Skeletal muscle tissue (tissue), 4 donors: ENCODE results near the gene KCNIP1. TPM values are rescaled to one million over a fixed set of nuclear protein-coding genes. Genes with fewer than 3 reads are reported as not detected.

Source experiments
- H3K27ac ChIP-seq: one replicate; pipeline ENCODE4 v1.7.0; 2013; ENCODE audit warnings: mild to moderate bottlenecking, low read depth, low read length, inconsistent platforms
- H3K27me3 ChIP-seq, 3 donors: one replicate each; pipeline ENCODE4 v1.7.0; 2013; ENCODE audit warnings: low read length in 3 of 3; ENCODE audit not compliant: control insufficient read depth in 3 of 3, insufficient read depth in 3 of 3
- H3K36me3 ChIP-seq, 3 donors: one replicate each; pipeline ENCODE4 v1.7.0; 2013; ENCODE audit warnings: low read length in 3 of 3; ENCODE audit not compliant: control insufficient read depth in 3 of 3, insufficient read depth in 3 of 3
- H3K4me1 ChIP-seq, 3 donors: one replicate each; pipeline ENCODE4 v1.7.0; 2013; ENCODE audit warnings: low read length in 3 of 3, mild to moderate bottlenecking in 3 of 3; ENCODE audit not compliant: control insufficient read depth in 3 of 3, insufficient read depth in 3 of 3
- H3K4me3 ChIP-seq, 3 donors: one replicate each; pipeline ENCODE4 v1.7.0; 2013; ENCODE audit warnings: low read length in 3 of 3
- H3K9ac ChIP-seq, 3 donors: one replicate each; pipeline ENCODE4 v1.7.0; 2013; ENCODE audit warnings: low read length in 3 of 3, mild to moderate bottlenecking in 3 of 3, moderate library complexity in 2 of 3, low read depth in 1 of 3
- H3K9me3 ChIP-seq, 3 donors: one replicate each; pipeline ENCODE4 v1.7.0; 2013; ENCODE audit warnings: low read length in 3 of 3; ENCODE audit not compliant: control insufficient read depth in 3 of 3
- total RNA-seq: library from RNA; depleted of rRNA; stranded (reverse); fragments of >200 nt; gene quantifications from one replicate; pipeline ENCODE4 v1.2.3, GENCODE V29; 2014
- donor health status: Osteomylitis.

The KCNIP1 gene
- total RNA-seq, 1 donor from 2014 or later: 4.2 TPM

DNA sequence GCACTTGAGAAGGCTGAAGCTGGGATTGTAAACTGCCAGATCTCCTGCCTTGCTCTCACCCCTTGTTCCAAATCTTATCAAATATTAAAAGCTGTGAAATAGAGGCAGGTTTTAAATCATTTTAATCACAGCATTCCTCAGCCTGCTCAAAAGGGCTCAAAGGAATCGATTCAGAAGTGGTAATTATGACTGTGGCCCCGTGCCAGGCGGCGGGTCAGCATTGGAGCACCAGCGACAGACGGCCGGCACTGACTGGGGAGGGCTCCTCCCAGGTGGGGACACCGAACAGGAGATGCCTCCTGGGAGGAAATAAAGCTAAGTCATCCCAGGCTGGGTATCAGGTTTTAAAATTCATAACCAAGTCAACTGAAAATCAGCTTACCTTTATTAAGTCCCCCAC lies 66.7 kb downstream of the KCNIP1 start:
- Histone ChIP-seq H3K9me3 (no peaks in the 10 kb centered on the region), H3K27ac (no peak overlapping the region), H3K36me3 (no peaks in the 10 kb centered on the region), H3K9ac (no peak overlapping the region), H3K27me3 (peaks cover 17 to 32% (median 26%) of the 10 kb centered on the region in 3 donors), H3K4me1 (no peaks in the 10 kb centered on the region), H3K4me3 (no peak overlapping the region)

DNA sequence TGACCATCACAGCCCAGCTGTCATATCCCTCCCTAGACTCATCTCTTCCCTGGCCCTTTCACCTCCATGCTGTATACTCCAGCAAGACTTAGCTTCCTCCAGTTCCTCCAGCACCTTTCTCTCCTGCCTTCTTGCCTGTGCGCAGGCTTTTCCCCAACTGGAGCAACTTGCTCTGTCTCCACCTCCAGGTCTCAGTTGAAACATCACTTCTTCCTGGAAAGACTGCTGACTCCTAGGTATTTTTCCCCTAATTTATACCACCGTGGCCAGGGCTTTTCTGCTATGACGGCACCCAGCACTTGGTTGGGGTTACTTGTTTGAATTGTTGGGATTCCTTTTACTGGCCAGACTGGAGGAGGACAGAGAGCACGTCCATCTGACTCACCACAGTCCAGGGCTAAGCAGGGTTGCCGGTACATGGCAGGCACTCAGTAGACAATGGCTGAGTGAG lies 67.5 kb downstream of the KCNIP1 start:
- no peak overlapping the region for H3K9ac ChIP-seq
- no peak overlapping the region for H3K27ac ChIP-seq
- no peaks in the 10 kb centered on the region for H3K9me3 ChIP-seq
- H3K4me1 ChIP-seq: no peaks in the 10 kb centered on the region
- no peaks in the 10 kb centered on the region for H3K36me3 ChIP-seq
- peaks cover 21 to 39% (median 26%) of the 10 kb centered on the region in 3 donors for H3K27me3 ChIP-seq
- H3K4me3 ChIP-seq: no peak overlapping the region

DNA sequence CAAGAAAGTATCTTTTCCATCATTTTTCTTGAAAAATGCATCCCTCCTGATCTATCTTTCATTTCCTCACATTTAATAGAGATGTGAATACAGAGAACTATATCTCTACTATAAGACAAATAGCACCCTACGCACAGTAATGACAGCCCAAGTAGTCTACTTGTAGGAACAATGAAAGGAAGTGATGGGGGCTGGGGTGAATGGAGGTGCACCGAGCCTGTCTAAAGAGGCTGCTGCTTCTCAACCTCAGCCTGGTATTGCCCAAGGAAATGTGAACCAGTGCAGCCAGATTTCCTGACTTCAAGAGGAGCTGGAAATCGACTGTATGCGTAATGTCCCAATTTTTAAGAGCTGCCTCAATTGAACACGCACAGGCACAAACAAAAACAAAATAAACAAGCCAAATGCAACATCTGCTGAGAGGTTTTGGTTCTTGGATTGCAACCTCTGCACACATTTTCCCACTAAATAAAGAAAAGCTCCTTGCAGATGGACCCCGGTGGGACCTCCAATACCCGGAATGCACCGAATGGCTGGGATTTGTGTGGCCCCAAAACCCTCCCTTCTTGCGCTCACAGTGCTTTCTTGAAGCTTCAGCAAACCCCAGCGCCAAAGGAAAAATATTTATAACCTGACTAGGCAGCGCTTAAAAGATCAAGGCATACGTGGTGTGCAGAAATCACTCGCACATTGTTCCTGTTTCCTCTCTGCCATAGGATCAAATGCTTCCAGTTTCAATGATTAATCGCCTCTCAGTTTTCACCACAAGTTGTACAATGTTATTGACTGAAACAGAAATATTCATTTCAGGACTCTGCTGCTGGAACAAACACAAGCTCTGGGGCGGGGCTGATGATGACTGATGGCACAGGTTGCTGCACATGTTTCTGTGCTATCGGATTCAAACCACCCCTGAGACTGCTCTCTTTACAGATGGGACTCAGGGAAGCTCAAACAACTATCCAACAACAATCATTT lies 68.3 kb downstream of the KCNIP1 start:
- H3K27me3 ChIP-seq: peaks cover 23 to 41% (median 26%) of the 10 kb centered on the region in 3 donors
- H3K27ac ChIP-seq: no peak overlapping the region

GRCh38 chr5:170573114-170573513 lies 69.3 kb downstream of the KCNIP1 start:
- H3K4me1 ChIP-seq: no peaks in the 10 kb centered on the region
- H3K9me3 ChIP-seq: peaks cover 0 to 2% (median 0%) of the 10 kb centered on the region in 3 donors
- H3K27ac ChIP-seq: no peak overlapping the region
- H3K9ac ChIP-seq: no peak overlapping the region
- no peak overlapping the region for H3K4me3 ChIP-seq
- H3K36me3 ChIP-seq: no peaks in the 10 kb centered on the region
- peaks cover 21 to 39% (median 24%) of the 10 kb centered on the region in 3 donors for H3K27me3 ChIP-seq

More for the DNA sequence above, 68.3 kb downstream of the KCNIP1 start:
- H3K4me3 ChIP-seq: no peak overlapping the region
- no peaks in the 10 kb centered on the region for H3K4me1 ChIP-seq
- no peaks in the 10 kb centered on the region for H3K9me3 ChIP-seq
- no peaks in the 10 kb centered on the region for H3K36me3 ChIP-seq
- H3K9ac ChIP-seq: no peak overlapping the region

- no peaks in the 10 kb centered on the region for H3K4me1 ChIP-seq
- no peak overlapping the region for H3K4me3 ChIP-seq
- H3K9me3 ChIP-seq: peaks cover 0 to 4% (median 0%) of the 10 kb centered on the region in 3 donors
- no peak overlapping the region for H3K27ac ChIP-seq
- no peak overlapping the region for H3K9ac ChIP-seq
- no peaks in the 10 kb centered on the region for H3K36me3 ChIP-seq
- peaks cover 21 to 39% (median 28%) of the 10 kb centered on the region in 3 donors for H3K27me3 ChIP-seq
Observed at GRCh38 chr5:170573660-170574059, 69.8 kb downstream of the KCNIP1 start.

DNA sequence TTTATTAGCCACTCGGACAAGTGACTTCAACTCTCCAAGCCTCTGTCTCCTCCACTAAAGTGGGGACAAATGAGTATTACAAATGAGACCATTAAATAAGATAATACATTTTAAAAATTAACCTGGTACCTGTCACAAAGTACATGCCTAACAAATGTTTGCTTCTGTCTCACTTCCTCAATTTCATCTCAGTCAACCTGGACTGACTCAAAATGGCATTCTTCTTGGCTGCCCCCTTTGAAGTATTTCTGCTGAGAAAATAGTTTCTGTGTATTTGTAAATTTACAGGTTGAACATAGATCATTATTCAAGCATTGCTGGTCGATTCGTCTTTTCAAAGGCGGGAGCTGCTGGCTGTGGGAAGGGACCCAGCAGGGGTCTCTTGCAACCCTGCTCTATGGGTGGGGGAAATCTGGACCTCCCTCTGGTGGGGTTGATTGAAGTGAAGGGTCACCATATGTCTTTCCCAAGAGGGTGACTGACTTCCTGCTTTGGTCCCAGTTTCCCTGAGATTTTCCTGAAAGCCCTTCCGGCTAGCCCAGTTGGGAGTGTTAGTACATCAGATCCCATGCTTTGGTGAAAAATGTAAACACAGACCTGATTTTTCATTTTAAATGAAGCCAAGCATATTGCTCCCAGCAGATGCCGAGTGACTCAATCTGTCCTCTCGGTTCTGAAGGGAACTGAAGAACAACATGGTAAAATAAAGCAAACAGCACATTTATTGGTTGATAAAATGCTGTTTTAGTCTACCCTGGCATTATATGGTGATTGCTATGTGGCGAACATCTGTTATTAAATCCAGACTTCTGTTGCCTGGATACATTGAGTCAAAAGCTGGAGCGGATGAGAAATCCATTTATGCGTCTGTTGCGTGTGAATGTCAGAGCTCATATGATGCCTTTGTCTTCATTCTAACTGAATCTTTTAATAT lies 73.0 kb downstream of the KCNIP1 start:
- H3K9me3 ChIP-seq: peaks cover 0 to 4% (median 0%) of the 10 kb centered on the region in 3 donors
- H3K27me3 ChIP-seq: peaks cover 10 to 19% (median 16%) of the 10 kb centered on the region in 3 donors
- H3K36me3 ChIP-seq: no peaks in the 10 kb centered on the region
- no peak overlapping the region for H3K9ac ChIP-seq
- H3K27ac ChIP-seq: no peak overlapping the region
- no peak overlapping the region for H3K4me3 ChIP-seq
- no peaks in the 10 kb centered on the region for H3K4me1 ChIP-seq

- Histone ChIP-seq H3K9ac (no peak overlapping the region), H3K4me3 (no peak overlapping the region), H3K36me3 (no peaks in the 10 kb centered on the region), H3K27ac (no peak overlapping the region), H3K4me1 (no peaks in the 10 kb centered on the region), H3K27me3 (peaks cover 7 to 16% (median 12%) of the 10 kb centered on the region in 3 donors), H3K9me3 (peaks cover 0 to 4% (median 0%) of the 10 kb centered on the region in 3 donors)
Observed at GRCh38 chr5:170579601-170580000, 75.8 kb downstream of the KCNIP1 start.

DNA sequence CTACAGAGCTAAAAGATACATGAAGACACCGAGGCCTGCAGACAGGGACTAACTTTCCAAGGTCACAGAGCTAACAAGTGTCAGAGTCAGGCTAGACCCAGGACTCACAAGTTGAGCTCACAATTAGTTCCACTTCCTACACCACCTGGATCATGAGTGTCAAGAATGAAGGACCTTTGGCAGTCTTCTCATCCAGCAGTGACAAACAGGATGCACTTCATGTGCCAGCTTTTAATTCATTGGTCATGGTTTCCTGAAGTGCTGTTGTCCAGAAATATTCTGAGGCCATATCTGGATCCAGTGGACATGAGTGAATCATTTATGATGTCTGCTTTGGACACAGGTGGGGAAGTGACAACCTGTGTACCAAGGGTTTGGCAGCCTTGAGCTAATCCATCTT lies 77.4 kb downstream of the KCNIP1 start:
- Histone ChIP-seq H3K36me3 (no peaks in the 10 kb centered on the region), H3K4me1 (no peaks in the 10 kb centered on the region), H3K27me3 (peaks cover 9 to 11% (median 9%) of the 10 kb centered on the region in 3 donors), H3K9ac (no peak overlapping the region), H3K9me3 (peaks cover 0 to 4% (median 0%) of the 10 kb centered on the region in 3 donors), H3K27ac (no peak overlapping the region), H3K4me3 (no peak overlapping the region)

- Histone ChIP-seq H3K9me3 (peaks cover 0 to 7% (median 0%) of the 10 kb centered on the region in 3 donors), H3K9ac (no peak overlapping the region), H3K27me3 (peaks cover 4 to 11% (median 7%) of the 10 kb centered on the region in 3 donors)
Observed at GRCh38 chr5:170582644-170583330, 79.0 kb downstream of the KCNIP1 start.

More at GRCh38 chr5:170582644-170583330, 79.0 kb downstream of the KCNIP1 start:
- Histone ChIP-seq H3K27ac (no peak overlapping the region), H3K4me3 (no peak overlapping the region), H3K4me1 (no peaks in the 10 kb centered on the region), H3K36me3 (no peaks in the 10 kb centered on the region)
